Activated CD4-positive, alpha-beta T cell treated with anti-CD3 and anti-CD28 coated beads, Interleukin-10, Interleukin-2, amounts not matched to agents 100 ng/mL and 50 ng/mL, durations not matched to agents 16 hours and 8 hours (primary cell): ENCODE measurements around the gene DTX2.
"Not testable (repeated sequence)": the region's sequence is repeated elsewhere in the genome, so short reads cannot be mapped to it uniquely, and the experiment has no call there.

Experiments
- DNase-seq: peaks from one replicate; pipeline ENCODE4 v3.0.0-alpha.2; 2020

The DTX2 gene

DNA sequence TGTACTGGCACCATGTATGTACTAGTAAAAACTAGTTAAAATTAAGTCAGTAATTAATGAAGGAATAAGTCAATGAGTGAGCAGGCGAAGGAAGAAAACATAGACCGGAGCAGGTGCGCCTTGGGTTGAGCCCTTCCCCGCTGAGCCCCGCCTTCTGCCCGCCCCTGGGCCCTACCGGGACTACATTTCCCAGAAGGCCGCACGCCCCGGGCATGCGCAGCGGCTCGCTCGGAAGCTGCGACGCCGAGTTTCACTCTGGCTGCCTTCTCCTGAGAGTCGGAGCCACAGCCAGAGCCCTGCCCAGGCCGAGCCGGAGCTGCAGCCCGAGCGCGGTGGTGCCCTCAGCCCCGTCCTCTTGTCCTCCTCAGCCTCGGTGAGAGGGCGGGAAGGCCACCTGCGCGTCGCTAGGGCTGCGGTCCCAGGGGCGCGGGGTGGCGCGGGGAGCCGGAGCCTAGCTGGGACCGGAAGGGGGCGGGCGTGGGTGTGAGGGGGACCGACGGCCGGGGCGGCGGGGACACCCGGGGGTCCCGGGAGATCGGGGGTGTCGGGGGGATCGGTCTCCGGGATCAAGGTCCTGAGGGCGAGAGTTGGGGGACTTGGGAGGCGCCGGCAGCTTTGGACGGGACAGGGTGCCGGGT lies at the start of gene DTX2:
Gene DTX2, plus strand, starts transcription at position 246 of the 638 bp plus-strand sequence. CDS start 18,801 bp downstream, outside the sequence.
- peak; percentile 38 for DNase-seq

DNA sequence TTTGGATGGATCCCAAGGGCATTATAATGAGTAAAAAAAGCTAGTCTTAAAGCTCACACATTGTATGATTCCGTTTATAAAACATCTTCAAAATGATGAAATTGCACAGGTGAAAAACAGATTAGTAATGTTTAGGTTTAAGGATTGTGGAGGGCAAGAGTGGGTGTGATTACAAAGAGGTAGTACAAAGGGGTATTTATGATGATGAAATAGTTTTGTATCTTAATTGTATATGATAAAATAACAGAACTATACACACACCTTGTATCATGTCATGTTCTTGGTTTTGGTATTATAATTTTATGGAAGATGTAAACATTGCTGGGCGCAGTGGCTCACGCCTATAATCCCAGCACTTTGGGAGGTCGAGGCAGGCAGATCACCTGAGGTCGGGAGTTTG lies 49.3 kb upstream of the DTX2 start:
- DNase-seq: no peak

DNA sequence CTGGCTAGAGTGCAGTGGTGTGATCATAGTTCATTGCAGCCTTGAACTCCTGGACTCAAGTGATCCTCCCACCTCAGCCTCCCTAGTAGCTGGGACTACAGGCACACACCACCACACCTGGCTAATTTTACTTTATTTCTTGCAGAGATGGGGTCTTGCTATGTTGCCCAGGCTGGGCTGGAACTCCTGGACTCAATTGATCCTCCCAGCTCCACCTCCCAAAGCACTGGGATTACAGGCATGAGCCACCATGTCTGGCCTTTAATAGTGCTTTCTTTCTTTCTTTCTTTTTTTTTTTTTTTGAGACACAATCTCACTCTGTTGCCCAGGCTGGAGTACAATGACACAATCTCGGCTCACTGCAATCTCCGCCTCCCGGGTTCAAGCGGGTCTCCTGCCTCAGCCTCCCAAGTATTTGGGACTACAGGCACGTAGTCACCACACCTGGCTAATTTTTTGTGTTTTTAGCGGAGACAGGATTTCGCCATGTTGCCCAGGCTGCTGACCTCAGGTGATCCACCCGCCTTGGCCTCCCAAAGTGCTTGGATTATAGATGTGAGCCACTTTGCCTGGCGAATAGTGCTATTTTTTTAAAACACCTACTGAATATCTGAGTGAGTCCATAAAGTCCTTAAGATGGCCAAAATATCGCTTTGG lies 43.7 kb upstream of the DTX2 start:
- DNase-seq: not testable (repeated sequence)

DNA sequence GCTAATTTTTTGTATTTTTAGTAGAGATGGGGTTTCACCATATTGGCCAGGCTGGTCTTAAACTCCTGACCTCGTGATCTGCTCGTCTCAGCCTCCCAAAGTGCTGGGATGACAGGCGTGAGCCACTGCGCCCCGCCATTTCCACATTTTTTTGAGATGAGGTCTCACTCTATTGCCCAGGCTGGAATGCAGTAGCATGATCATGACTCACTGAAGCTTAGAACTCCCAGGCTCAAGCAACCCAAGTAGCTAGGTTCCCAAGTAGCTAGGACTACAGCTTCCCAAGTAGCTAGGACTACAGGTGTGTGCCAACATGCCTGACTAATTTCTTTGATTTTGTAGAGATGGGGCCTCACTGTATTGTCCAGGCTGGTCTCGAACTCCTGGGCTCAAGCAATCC lies 40.4 kb upstream of the DTX2 start:
- not testable (repeated sequence) for DNase-seq

DNA sequence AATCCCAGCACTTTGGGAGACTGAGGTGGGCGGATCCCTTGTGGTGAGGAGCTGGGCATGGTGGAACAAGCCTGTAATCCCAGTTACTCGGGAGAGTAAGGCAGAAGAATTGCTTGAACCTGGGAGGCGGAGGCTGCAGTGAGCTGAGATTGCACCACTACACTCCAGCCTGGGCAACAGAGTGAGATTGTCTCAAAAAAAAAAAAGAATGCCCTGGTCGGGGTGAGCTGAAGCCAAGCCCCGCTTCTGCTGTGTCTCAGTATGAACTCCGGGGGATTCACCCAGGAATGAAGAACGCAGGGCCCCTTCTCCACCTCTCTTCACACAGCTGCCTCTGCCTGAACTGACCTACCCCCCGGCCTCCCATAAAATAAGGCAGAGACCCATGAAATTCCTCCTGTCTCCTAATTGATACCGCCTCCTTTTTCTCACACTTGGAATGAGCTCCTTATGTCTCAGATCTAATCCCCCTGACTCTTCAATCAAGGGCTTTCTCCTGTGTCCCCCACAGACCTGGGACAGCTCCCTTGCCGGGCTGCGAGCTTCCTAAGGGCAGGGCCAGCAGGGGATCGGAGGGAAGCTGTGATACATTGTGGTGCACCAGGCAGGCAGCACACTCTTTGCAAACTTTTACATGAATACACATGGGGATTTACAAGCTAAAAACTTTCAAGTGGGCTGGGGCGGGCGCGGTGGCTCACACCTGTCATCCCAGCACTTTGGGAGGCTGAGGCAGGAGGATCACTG lies 37.7 kb upstream of the DTX2 start:
- DNase-seq: no peak

DNA sequence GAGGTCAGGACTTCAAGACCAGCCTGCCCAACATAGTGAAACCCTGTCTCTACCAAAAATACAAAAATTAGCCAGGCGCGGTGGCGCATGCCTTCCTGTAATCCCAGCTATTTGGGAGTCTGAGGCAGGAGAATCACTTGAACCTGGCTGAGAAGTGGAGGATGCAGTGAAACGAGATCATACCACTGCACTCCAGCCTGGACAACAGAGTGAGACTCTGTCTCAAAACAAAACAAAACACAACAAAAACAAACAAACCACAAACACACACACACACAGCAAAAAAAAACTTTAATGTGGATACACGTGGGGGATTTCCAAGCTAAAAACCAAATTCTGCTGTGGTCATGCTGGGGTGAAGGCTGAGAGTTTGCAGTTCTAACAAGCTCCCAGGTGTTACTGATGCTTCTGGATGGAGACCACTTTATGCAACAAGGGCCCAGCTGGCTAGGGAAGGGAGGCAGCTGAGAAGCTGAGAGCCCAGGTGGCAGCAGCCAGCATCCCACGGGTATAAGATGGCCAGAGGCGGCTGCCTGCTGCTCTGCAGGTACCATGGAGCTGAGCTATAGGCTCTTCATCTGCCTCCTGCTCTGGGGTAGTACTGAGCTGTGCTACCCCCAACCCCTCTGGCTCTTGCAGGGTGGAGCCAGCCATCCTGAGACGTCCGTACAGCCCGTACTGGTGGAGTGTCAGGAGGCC lies 36.9 kb upstream of the DTX2 start, which contains the start of gene ZP3:
Gene ZP3, plus strand, starts transcription at position 538 of the 699 bp plus-strand sequence. Its CDS starts 15 bp downstream, at position 553.
- peak; percentile 48 for DNase-seq

DNA sequence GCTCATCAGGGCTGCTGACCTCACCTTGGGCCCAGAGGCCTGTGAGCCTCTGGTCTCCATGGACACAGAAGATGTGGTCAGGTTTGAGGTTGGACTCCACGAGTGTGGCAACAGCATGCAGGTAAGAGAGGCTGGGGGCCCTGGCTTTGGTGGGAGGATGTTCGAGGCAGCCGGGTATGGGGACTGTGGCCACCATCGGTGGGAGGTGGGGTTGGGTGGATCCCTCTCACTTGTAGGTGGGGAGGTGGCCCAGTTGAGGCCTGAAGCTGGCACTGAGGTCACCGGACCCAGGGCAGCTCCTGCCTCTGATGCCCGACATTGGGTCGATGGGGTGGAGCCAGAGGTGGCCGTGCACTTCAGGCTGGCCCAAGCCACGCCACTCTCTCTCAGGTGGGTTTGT lies 36.4 kb upstream of the DTX2 start:
- DNase-seq: no peak

DNA sequence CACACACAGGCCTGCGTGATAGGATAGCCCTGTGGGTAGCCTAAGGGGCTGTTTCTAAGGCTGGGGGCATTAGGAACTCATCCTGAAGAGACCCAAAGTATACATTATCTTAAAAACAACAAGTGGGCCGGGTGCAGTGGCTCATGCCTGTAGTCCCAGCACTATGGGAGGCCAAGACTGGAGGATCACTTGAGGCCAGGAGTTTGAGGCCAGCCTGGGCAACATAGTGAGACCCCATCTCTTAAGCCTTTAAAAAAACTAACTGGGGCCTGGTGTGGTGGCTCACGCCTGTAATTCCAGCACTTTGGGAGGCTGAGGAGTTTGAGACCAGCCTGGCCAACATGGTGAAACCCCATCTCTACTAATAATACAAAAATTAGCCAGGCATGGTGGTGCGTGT lies 36.0 kb upstream of the DTX2 start:
- DNase-seq: not testable (repeated sequence)

DNA sequence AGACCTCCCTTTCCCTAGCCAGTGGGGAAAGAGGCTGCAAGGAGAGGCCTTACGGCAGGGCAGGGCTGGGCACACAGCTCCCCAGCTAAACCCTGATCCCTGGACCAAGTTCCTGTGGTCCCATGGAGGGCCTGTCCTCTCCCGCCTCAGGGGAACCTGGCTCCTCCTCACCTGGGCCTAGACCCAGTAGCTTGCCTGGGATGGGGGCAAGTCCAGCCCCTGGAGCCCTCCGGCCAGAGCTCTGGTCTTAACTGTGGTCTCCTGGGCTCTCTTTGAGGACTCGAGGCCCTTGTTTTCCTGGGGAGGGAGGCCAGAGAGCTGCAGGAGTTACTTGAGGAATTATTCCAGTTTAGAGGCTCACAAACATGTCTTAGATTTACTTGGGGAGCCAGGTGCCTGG lies 35.3 kb upstream of the DTX2 start:
- DNase-seq: no peak

DNA sequence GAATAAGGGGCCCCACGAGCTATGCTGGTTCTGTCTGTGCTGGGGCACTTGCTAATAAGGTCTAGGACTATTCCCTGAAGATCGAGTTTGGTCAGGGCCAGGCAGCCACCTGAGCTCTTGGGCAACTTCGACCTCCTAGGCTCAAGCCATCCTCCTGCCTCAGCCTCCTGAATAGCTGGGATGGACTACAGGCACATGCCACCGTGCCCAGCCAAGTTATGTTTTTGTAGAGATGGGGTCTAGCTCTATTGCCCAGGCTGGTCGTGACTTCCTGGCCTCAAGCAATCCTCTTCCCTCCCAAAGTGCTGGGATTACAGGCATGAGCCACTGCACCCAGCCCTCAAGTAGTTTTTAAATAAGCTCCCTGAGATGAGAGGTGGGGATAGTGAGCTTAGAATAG lies 33.9 kb upstream of the DTX2 start:
- DNase-seq: no peak

DNA sequence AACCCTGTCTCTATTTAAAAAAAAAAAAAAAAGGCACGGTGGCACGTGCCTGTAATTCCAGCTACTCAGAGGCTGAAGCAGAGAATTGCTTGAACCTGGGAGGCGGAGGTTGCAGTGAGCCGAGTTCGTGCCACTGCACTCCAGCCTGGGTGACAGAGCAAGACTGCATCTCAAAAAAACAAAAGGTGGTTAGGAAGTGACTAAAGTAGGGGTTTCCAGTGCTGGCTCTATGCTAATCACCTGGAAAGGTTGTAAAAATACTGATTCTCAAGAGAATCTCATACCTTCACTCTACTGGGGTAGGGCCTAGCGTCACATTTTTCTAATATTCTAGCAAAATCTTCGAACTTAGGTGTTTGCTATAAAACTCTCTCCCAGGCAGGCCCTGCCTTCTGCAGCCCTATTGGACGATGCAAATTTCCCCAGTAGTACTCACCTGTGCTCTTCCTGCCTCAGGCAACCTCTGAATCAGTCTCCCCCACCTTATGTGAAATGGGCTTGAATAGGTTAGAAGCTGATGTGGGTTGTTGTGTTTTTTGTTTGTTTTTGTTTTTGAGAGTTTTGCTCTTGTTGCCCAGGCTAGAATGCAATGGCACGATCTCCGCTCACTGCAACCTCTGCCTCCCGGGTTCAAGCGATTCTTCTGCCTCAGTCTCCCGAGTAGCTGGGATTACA lies 33.2 kb upstream of the DTX2 start:
- no peak for DNase-seq

DNA sequence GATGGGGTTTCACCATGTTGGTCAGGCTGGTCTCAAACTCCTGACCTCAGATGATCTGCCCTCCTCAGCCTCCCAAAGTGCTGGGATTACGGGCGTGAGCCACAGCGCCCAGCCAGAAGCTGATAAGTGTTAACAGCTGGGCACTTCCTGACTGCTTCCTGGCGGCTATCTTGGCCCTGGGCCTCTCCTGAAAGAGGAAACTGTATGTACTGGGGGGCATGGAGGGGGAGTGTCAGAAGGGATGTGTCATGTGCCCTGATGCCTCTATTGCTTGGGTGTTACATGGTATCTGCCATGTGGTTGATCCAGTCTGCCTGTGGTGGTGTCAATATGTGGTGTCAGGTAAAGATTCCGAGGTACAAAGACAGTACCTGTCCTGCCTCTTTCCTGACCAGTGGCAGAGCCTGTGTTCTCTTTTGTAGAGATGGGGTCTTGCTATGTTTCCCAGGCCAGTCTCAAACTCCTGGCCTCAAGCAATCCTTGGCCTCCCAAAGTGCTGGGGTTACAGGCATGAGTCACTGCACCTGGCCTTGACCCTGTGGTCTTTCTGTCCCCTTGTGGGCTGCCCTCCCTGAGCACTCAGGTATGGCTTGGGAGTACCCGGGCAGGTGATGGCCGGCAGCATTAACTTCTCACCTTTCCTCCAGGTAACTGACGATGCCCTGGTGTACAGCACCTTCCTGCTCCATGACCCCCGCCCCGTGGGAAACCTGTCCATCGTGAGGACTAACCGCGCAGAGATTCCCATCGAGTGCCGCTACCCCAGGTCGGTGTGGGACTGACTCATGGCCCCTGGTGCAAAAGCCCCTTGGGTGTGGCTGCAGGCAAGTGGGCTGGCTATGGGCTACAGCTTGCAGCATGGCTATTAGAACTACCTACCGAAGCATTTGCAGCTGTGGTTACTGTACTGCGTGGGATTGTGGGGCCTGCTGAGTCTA lies 32.4 kb upstream of the DTX2 start:
- no peak for DNase-seq

DNA sequence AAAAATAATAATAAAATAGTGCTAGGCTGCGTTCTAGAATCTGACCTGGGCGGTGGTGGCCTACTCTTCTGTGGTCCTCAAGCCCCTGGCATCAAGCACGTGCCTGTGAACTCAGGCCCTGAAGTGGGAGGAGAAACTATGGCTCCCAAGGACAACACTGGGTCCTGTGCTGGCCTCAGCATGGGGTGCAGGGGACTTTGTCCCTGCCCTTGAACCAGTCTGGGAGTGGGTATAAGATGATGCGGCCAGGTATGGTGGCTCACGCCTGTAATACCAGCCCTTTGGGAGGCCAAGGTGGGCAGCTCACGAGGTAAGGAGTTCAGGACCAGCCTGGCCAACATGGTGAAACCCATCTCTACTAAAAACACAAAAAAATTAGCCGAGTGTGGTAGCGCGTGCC lies 31.3 kb upstream of the DTX2 start:
- DNase-seq: no peak

DNA sequence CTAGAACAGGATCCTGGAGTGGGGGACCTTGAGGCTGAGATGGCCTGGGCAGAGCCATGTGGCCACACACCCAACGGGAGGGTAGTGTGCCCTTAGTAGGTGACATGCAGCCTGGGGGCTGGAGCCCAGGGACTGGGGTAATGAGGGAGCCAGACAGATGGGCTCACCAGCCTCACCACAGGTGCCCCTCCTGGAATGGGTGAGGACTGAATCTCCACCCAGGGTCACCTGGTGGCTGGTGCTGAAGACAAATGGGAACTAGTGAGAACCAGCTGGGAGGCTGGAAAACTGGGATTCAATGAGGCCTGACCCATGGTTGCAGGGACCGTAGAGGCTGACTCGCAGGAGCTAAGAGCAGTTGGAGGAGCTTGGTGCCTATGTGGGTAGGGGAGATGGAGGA lies 30.7 kb upstream of the DTX2 start:
- no peak for DNase-seq

DNA sequence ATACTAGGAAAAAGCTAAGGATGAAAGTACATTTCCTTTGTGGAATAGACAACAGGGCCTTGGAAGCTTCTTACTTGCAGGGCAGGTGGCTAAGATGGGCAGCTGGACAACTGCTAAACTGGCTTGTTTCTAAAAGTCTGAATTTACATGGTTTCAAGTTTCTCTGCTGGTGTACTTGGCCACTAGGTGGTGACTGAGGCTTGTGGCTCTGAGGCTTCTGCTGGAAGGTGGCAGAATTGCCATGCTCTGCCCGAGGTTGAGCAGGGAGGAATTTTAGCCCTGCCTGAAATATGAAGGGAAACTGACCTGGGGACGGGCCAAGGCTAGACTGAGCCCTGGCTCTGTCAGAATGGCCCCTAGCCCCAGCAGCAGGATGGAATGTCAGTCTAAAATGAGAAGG lies 23.6 kb upstream of the DTX2 start:
- DNase-seq: peak; percentile 74

DNA sequence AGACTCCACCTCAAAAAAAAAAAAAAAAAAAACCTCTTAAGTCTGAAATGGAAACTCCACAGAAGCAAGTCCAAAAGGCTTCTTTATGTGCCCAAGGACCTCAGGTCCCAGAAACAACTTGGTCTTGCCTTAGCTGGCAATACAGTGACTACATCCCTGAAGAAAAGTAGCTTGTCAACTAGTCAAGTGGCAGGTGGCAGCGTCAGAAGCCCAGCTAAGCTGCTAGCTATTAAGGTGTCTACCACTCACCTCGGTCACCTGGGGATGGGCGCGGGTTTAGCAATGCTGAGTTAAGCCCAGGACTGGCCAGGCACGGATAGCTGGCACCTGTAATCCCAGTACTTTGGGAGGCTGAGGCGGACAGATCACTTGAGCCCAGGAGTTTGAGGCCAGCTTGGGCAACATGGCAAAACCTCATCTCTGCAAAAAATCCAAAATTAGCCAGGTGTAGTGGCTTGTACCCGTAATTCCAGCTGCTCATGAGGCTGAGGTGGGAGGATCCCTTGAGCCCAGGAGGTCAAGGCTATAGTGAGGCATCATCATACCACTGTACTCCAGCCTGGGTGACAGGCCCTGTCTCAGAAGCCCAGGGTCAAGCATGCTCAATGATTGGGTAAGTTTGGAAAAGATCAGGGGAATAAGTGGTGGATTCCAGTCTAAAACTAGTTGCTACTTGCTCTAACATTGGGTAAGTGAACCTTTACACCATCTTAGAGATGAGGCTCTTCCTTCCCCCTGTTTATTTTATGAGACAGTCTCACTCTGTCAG lies 22.2 kb upstream of the DTX2 start:
- DNase-seq: not testable (repeated sequence)

DNA sequence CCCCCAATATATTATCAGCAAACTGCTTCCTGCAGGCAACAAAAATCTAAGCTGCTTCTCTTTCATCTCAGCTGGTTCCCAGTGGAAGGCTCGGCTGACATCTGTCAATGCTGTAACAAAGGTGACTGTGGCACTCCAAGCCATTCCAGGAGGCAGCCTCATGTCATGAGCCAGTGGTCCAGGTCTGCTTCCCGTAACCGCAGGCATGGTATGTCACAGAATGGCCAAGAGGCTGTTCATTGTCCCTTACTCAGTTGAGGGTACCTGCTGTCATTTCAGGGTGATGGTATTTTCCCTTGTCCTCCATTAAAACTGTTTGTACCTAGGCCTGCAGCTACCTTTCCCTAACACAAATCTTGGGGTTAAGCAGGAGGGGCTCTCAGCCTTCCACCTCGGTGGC lies 21.1 kb upstream of the DTX2 start:
- not testable (repeated sequence) for DNase-seq

DNA sequence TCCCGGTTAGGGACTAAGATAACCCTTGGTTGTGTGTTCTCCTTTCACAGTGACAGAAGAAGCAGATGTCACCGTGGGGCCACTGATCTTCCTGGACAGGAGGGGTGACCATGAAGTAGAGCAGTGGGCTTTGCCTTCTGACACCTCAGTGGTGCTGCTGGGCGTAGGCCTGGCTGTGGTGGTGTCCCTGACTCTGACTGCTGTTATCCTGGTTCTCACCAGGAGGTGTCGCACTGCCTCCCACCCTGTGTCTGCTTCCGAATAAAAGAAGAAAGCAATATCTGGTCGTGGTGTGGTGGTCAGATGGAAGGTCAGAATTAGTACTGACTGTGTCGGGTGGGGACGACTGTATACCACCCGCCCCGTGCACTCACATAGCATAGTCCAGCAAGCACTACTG lies 19.7 kb upstream of the DTX2 start:
- not testable (repeated sequence) for DNase-seq

DNA sequence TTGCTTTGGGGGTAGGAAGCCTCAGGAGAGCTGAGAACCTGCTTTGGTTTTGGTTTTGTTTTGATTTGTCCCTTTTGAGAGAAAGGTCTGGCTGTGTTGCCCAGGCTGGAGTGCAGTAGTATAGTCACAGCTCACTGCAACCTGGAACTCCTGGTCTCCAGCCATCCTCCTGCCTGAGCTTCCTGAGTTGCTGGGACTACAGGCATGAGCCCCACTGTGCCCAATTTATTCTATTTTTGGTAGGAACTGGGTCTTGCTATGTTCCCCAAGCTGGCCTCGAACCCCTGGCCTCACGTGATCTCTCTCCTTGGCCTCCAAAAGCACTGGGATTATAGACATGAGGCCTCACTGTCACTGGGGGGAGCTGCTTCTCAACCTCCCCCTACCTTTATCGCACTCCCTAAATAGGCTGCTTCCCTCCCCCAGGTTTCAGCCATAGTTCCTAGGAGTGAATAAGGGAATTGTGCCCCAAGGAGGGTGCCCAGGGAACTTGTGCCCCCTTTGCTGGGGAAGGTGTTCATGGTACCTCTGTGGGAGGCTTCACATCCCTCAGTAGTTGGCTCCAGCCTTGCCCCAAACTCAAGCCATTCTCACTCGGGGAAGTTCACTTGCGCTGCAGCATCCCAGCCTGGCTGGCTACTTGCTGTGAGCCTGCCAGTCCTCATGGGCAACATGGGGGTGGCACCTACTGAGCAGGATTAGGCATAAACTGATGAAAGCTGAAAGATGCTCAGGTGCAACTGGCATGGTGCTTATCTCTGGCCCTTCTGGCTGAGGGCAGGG lies 18.7 kb upstream of the DTX2 start:
- DNase-seq: not testable (repeated sequence)

DNA sequence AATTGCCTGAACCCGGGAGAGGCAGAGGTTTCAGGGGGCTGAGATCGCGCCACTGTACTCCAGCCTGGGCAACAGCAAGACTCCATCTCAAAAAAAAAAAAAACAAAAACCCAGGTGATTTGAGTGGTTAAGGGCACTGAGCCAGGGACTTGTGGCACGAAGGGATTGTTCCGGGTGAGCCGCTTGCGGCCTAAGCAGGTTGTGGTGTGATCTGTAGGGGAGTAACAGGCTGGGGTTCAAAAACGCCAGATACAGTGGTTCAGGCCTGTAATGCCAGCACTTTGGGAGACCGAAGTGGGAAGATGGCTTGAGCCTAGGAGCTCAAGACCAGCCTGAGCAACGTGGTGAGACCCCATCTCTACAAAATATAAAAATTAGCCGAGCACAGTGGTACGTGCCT lies 17.7 kb upstream of the DTX2 start:
- not testable (repeated sequence) for DNase-seq
